HG03108 (cell line): ENCODE results near the gene IGSF21.

Source experiments
- ATAC-seq: cut with Tn5 transposase; IDR thresholded peaks from one replicate; pipeline ENCODE4 v1.9.1; 2021; ENCODE audit warnings: moderate library complexity; ENCODE audit not compliant: unreplicated experiment

Gene IGSF21

DNA sequence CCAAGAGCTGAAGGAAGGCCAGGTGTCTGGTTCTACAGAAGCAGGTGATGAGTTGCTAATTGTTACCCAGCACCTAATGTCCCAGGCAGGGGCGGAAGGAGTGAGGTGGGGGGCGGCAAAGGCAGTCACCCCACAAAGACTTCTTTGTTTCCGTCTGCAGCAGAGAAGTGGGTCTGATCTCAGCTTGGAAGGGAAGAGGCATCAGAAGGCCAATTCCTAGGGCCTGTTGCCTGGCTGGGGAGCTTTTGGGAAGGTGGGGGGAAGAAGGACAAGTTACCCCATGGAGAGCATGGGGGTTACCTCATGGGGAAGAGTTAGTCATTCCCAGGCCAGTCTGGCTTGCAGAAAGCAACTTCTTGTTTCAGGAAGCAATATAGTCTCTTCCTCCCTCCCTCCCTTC lies 10.9 kb downstream of the IGSF21 start:
- no peak for ATAC-seq

DNA sequence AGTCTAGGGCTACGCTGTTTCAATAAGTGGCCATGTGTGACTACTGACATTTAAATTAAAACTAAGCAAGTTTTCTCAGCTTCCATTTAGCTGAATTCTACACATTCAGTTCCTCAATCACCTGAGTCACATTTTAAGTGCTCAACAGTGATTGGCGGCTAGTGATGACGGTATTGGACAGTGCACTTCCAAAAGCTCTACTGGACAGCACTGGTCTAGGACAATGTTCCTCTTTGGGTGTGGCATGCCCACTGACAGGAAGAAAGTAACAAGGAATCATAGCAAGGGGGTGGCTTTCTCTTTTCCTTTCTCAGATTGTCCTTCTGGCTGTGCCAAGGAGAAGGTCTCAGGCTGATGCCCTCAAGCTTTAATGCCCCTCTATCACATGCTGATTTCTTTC lies 11.7 kb downstream of the IGSF21 start:
- no peak for ATAC-seq

DNA sequence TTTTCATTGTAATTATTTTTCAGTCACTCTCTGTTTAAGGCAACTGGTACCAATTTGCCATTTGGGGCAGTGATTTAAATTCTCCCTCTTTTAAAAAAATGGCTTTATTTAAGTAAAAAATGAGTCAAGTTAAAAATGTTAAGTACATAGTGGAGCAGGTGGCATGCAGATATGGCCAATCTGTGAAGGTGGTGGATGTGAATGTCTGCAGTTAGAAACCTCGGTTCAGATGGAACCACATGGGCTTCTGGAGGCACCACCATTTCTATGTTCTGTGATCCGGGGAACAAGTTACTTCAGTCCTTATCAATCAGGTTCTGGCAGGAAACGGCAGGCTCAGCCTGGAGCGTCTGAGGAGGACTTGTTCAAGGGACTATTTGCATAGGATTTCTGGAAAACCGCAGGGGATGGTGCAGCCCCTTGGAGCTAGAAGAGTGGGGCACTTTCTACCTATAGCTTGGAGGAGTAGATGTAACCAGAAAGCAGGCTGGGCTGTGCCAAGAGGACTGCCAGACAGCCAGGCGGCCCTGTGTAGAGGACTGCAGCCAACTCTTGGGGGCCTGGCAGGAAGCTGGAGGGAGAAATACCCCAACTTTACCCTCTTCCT lies 12.3 kb downstream of the IGSF21 start:
- ATAC-seq = no peak

DNA sequence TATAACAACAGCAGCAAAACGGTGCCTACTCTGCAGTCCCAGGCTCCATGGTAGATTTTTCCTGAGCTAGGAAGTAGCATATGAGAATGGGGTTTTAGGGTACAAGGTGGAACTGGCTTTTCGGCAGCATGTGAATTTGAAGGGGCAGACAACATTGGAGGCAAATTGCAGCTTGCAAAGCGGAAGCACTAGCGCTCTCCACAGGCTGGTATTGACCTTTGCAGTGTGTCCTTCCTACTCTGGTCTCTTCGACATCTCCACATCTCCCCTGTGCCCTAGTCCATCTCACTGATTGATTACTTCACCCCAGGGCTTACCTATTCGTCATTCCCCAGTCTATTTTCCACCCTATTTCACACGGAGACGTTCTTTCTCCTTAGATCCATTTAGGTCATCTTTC lies 13.0 kb downstream of the IGSF21 start:
- no peak for ATAC-seq

DNA sequence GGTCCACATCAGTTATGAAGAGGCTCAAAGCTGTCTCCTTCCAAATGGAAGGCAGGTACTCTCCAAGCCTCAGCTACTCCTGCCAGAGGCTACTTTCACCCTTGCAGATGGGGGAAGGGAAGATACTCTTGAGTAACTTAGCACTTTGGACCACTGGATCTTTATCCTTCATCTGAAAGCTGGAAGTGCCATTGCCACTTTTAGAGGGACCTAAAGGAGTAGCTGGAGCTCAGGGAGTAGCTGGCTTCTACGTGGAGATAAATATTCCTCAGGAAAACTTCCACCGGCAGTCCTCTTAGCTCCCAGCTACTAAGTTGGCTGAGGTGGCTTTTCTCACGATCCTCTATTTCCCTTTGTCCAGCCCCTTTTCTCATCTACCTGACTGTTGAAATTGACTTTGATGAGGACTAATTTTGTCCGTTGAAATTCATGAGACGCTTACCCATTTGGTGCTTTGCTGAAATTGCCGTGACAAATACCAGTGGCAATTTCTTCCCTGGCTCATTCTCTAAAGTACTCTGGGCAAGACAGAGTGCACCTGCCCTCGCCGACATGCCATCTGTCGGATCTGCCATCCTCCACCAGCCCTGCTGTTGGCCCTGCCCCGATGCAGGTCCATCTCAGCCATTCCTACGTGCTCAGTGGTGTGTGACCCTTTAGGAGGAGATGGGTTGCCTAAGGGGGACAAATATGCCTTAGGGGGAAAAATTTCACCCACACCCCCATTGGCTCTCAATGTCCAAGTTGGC lies 13.6 kb downstream of the IGSF21 start:
- no peak for ATAC-seq

DNA sequence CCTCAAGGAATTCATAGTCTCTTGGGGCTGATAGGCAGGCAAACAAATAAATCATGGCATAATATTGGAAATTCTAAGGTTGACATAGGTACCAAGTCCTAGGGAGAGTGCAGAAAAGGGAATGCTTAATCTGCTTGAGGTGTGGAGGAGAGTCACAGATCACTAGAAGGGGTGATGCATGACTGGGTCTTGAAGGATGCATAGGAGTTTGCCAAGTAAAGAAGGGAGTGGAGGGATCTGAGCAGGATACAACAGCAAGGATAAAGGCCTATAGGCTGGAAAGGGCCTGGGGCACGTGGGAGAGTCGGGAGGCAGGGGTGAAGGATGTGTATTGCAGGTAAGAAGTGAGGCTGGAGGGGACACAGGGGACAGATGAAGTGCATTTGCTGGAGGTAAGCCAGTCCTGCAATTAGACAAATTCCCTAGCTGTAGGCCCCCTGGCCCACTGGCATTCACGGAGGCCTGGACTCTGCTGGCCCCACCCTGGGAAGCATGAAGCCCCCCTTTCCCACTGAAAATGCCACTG lies 15.9 kb downstream of the IGSF21 start:
- no peak for ATAC-seq

DNA sequence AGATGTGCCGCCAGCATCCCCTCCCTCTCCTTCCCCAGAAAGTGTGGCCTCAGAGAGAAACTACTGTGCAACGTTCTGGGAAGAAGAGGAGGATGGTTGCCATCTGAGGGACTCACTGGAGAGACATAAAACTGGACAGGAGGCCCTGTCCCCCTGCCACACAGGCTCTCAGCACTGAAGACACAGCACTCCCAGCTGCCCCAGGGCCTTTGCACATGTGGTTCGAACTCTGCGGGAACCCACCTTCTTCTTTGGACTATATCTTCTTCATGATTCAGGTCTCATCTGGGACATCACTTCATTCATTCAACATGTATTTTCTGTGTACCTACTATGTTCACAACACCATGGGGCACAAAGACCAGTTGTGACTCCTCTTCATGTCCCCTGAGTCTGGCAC lies 17.4 kb downstream of the IGSF21 start:
- ATAC-seq = no peak

DNA sequence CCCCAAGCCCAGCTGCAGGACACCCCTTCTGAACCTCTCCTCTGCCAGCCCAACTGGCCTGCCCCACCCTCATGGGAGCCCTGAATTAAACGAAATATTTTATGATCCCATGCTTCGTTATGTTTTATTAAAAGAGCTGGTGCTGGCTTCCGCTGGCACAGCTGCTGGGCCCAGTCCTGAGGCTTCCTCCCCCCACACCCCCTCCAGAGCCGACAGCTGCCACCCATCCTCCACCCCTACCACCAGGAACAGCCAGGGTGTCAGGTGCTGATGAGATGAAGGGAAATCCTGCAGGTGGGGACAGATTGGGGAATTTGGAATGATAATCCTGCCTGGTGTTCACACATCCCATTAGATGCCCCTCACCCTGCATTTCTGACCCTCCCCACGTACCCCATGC lies 19.0 kb downstream of the IGSF21 start:
- ATAC-seq = no peak

DNA sequence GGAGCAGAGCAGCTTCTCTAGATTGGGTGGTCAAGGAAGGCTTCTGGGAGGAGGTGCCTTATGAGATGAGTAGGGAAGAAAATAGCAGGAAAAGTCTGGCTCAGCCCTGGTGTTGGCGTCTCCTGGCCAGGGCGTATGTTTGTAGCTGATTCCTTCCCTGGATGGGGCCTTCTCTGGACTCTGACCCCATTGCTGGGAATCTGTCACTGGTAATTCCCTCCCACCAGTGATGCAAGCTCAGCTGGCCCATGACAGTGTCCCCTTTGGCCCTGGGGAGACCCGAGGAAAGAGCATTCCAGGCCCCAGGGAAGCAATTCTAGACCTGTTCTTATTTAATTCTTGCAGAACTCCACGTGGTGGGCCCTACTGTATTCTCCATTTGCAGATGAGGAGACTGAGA lies 20.7 kb downstream of the IGSF21 start:
- no peak for ATAC-seq

DNA sequence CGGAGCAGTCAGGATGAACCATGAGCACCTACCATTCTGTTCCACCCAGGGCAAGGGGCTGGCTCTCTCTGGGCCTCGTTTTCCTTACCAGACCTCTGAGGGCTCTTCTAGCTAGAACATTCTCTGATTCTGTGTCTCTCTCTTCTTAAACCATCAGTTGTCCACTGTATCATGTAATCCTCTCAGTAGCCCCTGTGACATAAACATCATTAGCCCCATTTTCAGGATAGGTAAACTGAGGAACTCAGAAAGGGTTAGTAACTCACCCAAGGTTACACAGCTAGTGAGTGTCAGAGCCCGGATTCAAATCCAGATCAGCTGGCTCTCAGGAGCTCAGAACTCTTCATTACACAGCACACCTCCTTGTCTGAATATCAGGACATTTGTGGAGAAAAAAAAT lies 22.8 kb downstream of the IGSF21 start:
- no peak for ATAC-seq

DNA sequence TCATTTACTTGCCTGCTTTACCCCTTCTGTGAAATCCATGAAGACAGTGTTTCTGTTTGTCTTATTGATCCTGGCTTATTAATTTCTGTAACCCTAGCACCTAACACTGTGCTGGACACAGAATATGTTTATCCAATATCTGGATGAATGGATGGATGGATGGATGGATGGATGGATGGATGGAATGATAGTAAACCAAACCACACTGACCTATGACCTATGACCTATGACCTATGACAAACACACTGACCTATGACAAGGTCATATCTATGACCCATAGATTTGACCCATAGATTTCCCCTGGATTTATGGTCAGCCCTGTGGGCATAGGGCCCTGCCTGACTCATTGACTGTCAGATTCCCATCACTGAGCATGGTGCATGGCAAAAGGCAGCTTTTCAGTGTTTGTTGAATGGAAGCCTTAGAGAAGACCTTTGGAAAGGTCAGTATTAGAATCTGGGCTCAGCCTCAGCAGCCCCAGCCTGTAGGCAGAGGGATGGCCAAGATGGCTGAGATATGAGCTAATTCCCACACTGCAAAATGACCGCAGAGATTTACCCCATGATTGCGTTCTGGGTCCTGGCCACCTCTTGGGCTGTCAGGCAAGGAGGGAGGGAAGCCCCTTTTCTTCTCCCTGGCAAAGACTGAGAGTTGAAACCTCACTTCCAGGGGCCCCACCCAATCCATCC lies 24.6 kb downstream of the IGSF21 start:
- ATAC-seq = no peak

DNA sequence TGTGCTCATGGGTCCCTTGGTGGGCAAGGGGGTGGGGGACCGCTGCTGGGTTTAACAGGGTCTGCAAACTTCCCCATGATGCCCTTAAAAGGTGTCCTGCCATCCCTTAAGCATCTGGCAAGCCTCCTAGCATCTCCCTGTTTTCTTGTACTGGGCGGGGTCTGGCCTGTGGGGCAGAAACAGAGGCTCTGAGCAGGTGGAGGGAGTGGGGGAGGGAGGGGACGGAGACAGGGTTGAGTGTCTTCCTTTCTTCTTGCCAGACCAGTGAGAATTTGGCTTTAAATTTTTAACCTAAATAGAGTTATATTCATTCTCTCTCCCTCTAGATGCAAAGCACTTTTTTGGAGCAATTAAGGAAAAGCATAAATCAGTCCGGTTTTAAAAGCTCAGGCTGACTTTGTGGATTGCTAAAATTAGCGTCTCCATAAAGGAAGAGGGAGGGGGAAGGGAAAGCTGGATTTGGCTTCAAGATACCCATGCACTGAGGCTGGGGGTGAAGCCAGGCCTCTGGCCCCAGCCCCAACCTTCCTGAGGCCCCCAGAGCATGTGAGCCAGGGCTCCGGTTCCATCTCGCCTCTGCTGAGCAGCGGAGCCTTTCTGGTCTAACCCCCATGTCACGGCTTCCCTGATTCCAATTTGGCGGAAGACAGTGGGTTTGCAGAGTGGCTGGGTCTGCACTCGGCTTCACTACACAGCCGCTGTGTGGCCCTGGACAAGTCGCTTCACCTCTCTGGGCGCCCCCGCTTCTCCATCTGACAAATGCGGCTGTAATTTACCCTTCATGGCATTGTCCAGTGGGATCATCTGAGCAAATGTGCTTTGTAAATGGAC lies 25.3 kb downstream of the IGSF21 start:
- no peak for ATAC-seq

DNA sequence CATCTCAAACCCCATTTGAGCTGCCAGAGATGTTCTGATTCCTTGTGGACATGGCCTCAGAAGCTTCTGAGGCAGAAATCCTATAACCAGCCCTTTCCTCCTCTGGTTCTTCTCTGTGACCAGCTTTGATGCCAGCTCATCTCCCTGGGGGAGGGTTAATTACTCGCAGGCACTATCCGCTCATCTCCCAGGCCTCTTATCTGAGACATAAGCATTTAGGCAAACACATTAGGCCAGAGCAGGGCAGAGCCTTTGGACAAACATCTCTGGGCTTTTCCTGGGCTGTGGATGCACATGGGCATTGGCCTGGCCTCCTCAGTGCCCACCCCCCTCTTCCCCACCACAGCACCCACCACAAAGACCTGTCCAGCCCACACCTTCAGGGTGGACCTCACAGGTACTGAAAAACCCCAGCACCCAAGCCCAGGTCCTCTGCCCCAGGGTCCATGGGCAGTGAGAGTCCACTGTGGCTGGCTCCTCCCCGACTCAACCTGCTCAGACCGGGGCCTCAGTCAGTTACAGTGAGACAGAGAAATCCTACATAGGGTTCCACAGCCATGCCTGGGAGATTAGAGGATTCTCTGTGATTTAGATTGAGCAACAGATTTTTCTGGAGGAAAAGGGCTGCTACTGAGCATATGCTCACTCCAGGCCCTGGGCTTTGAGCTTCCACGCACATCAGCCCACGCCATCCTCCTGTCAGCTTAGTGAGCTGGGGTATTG lies 26.9 kb downstream of the IGSF21 start:
- no peak for ATAC-seq

DNA sequence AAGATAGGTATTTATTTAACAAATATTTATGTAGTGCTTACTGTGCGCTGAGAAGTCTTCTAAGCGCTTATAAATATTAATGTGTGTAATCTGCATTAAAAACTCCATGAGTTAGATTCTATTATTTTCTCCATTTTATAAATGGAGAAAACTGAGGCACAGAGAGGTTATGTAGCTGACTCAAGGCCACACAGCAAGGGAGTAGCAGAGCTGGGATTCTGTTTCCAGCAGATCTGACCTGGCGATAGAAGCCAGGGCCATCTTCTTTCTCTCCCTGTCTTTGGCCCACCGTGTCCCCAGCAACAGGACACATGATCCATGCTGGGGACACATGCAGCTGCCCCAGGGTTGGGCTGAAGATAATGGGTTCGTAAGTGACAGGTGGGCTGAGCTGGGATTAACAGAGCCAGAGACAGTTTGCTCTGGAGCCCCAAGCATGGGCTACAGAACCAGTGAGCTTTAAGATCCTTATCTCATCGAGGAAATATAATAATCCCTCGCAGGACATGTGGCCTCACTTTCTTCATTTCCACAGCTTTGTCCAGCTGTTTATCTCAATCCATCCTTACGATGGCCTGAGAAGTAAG lies 30.3 kb downstream of the IGSF21 start:
- ATAC-seq = no peak

DNA sequence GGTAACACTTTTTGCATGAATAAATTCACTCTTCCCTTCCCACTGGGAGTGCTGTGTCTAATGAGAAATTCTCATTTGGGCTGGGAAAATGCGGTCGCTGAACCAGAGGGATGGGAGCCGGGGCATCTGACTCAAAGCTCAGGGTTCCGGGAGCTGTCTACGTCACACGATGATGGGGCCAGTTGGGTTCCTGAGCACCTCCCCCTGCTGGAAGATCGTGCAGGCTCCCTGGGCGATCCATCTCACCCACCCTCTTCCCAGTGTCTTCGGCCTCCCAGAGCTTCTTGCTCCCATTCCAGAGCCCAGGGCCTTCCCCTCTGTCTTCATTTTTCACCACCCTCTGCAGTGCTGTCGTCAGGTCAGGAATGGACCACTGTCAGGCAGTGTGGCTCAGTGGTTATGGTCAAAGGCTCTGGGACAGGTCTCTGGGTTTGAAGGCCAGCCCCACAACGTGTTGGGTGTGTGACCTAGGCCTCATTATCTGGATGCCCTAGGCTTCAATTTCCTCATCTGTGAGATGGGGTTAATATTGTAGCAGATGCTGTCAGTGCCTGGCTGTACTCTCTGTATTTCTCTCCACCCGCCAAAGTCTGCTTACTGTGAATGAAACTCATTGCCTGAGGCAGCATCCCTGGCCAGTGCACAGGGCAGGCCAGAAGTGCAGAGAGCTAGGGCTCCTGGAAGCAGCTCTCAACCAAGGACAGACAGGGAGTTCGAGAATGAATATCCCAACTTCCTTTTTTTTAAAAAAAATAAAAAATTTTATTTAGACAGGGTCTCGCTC lies 31.8 kb downstream of the IGSF21 start:
- no peak for ATAC-seq

DNA sequence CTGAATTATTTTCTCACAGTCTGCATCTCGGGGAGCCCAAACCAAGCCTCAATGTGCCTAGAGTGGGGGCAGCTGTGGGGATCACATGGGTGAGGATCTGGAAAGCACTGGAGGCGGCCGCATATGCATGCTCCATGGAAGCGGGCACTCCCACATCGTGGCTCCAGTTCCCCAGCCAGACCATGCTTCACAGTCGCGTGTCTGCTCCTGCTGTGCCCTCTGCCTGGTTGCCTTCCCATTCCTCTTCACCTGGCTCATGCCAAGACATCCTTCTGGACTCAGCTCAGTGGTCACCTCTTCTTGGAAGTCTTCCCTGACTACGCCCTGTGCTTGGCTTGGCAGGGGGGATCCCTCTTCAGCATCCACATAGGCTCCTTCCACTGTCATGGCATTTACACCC lies 32.8 kb downstream of the IGSF21 start:
- no peak for ATAC-seq

DNA sequence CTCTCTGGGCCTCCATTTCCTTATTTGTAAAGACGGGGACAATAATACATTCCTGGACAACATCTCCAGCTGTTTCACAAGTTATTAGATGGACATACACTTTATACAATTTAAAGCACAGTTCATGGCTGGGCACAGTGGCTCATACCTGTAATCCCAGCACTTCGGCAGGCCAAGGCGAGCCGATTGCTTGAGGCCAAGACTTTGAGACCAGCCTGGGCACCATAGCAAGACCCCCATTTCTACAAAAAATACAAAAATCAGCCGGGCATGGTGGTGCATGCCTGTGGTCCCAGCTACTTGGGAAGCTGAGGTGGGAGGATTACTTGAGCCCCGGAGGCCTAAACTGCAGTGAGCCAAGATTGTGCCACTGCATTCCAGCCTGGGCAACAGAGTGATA lies 34.1 kb downstream of the IGSF21 start:
- no peak for ATAC-seq

DNA sequence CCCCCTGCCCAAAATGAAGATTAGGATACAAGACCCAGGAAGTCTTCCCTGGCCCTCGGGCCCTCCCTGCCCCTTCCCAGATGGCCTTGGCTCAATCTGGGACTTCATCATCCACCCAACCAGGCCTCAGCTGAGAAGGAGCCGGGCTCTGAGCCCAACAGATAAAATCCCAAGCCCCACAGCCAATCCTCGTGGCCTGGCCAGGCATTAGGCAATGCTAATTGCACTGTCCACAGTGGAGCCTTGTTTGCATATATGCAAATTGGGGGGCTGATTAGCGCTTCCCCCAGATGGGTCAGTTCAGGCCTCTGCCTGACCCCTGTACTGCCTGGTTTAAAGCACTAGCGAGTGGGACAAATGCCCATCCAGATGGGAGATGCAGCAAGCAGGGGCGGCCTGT lies 34.9 kb downstream of the IGSF21 start:
- no peak for ATAC-seq

DNA sequence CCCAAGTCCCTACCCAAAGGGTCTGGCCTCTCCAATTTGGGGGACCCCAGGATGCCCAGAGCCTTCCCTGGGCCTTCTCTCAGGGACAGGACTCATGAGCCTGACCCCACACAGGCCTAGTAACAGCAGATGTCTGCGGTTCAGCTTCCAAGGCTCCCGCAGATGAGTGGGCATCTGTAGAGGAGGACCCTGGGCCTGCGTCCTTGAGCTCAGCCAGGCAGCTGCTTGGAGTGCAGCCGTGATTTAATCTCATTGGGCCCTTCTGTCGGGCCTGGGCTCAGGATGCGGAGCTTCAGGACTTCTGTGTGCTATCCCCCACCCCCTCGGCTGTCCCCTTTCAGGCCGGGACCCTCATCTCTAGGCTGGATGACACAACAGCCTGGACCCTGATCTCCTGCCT lies 35.4 kb downstream of the IGSF21 start:
- ATAC-seq = no peak
